AG09309 (cell line): Measurements from ENCODE around the gene BAIAP2L1.

Source experiments
- DNase-seq: peaks from one replicate; pipeline ENCODE4 v3.0.0-alpha.2; 2010; ENCODE audit warnings: low read depth
- H3K4me3 ChIP-seq: 2 replicates; pipeline ENCODE4 v1.5.1; 2011; ENCODE audit warnings: mild to moderate bottlenecking, low read depth, low read length, moderate library complexity; ENCODE audit not compliant: control insufficient read depth
- CTCF ChIP-seq: IDR thresholded peaks from 2 replicates; pipeline ENCODE4 v1.5.1; 2011; ENCODE audit warnings: mild to moderate bottlenecking, low read depth, low read length, inconsistent platforms; ENCODE audit not compliant: insufficient read depth, control insufficient read depth; ENCODE audit errors: missing control alignments

Gene BAIAP2L1

GRCh38 chr7:98295467-98296192, 105.3 kb downstream of the BAIAP2L1 start:
- DNase-seq: no peak
- TF ChIP-seq CTCF: no peak
- no peak overlapping the region for H3K4me3 ChIP-seq

- TF ChIP-seq CTCF: peak; percentile 74
- DNase-seq: no peak
- H3K4me3 ChIP-seq: no peak overlapping the region
Observed at GRCh38 chr7:98294798-98295382, 106.0 kb downstream of the BAIAP2L1 start.

- DNase-seq: no peak
- no peak for TF ChIP-seq CTCF
- no peak overlapping the region for H3K4me3 ChIP-seq
Observed at GRCh38 chr7:98294326-98294725, 106.6 kb downstream of the BAIAP2L1 start.

GRCh38 chr7:98293746-98294145, 107.1 kb downstream of the BAIAP2L1 start:
- no peak for TF ChIP-seq CTCF
- DNase-seq: no peak
- H3K4me3 ChIP-seq: no peak overlapping the region

- no peak overlapping the region for H3K4me3 ChIP-seq
- no peak for DNase-seq
- TF ChIP-seq CTCF: no peak
Observed at GRCh38 chr7:98293265-98293664, 107.6 kb downstream of the BAIAP2L1 start.

GRCh38 chr7:98291717-98292116, 109.2 kb downstream of the BAIAP2L1 start:
- TF ChIP-seq CTCF: peak; percentile 28
- H3K4me3 ChIP-seq: no peak overlapping the region
- DNase-seq: no peak

- no peak overlapping the region for H3K4me3 ChIP-seq
- TF ChIP-seq CTCF: no peak
- no peak for DNase-seq
Observed at GRCh38 chr7:98289333-98289875, 111.5 kb downstream of the BAIAP2L1 start.
